ENCODE data around the gene RASL11A.

The RASL11A gene

GRCh38 chr13:27252467-27252866 is 18.2 kb upstream of the RASL11A start:
- Histone ChIP-seq H3K9ac (ENCODE audit: low read length) (peak overlapping the region; percentile 93), H3K4me1 (ENCODE audit: control insufficient read depth, insufficient read depth, low read length) (peaks cover 5% of the 10 kb centered on the region), H3K36me3 (ENCODE audit: control insufficient read depth, insufficient read depth, low read length) (no peaks in the 10 kb centered on the region), H3K9me3 (ENCODE audit: control insufficient read depth, low read length) (no peaks in the 10 kb centered on the region), H3K4me3 (ENCODE audit: low read length) (peak overlapping the region; percentile 86), H3K27me3 (ENCODE audit: control insufficient read depth, insufficient read depth, low read length) (no peaks in the 10 kb centered on the region)

- Histone ChIP-seq H3K27me3 (ENCODE audit: control insufficient read depth, insufficient read depth, low read length) (no peaks in the 10 kb centered on the region), H3K9ac (ENCODE audit: low read length) (no peak overlapping the region), H3K9me3 (ENCODE audit: control insufficient read depth, low read length) (no peaks in the 10 kb centered on the region), H3K36me3 (ENCODE audit: control insufficient read depth, insufficient read depth, low read length) (no peaks in the 10 kb centered on the region), H3K4me1 (ENCODE audit: control insufficient read depth, insufficient read depth, low read length) (peaks cover 5% of the 10 kb centered on the region), H3K4me3 (ENCODE audit: low read length) (no peak overlapping the region)
These were observed 13.4 kb upstream of the RASL11A start for GRCh38 chr13:27257233-27257568.

GRCh38 chr13:27257648-27258253 is 12.9 kb upstream of the RASL11A start:
- Histone ChIP-seq H3K4me3 (ENCODE audit: low read length) (no peak overlapping the region), H3K36me3 (ENCODE audit: control insufficient read depth, insufficient read depth, low read length) (no peaks in the 10 kb centered on the region), H3K27me3 (ENCODE audit: control insufficient read depth, insufficient read depth, low read length) (no peaks in the 10 kb centered on the region), H3K9ac (ENCODE audit: low read length) (no peak overlapping the region), H3K9me3 (ENCODE audit: control insufficient read depth, low read length) (no peaks in the 10 kb centered on the region), H3K4me1 (ENCODE audit: control insufficient read depth, insufficient read depth, low read length) (peaks cover 5% of the 10 kb centered on the region)

GRCh38 chr13:27258637-27259386 is 11.8 kb upstream of the RASL11A start:
- no peak overlapping the region for H3K9ac ChIP-seq (ENCODE audit: low read length)
- H3K27me3 ChIP-seq (ENCODE audit: control insufficient read depth, insufficient read depth, low read length) = no peaks in the 10 kb centered on the region
- H3K4me1 ChIP-seq (ENCODE audit: control insufficient read depth, insufficient read depth, low read length) = no peaks in the 10 kb centered on the region
- no peak overlapping the region for H3K4me3 ChIP-seq (ENCODE audit: low read length)
- H3K9me3 ChIP-seq (ENCODE audit: control insufficient read depth, low read length) = no peaks in the 10 kb centered on the region
- H3K36me3 ChIP-seq (ENCODE audit: control insufficient read depth, insufficient read depth, low read length) = no peaks in the 10 kb centered on the region

GRCh38 chr13:27259831-27260230 is 10.8 kb upstream of the RASL11A start:
- H3K9ac ChIP-seq (ENCODE audit: low read length) = no peak overlapping the region
- H3K27me3 ChIP-seq (ENCODE audit: control insufficient read depth, insufficient read depth, low read length) = no peaks in the 10 kb centered on the region
- no peaks in the 10 kb centered on the region for H3K36me3 ChIP-seq (ENCODE audit: control insufficient read depth, insufficient read depth, low read length)
- H3K9me3 ChIP-seq (ENCODE audit: control insufficient read depth, low read length) = no peaks in the 10 kb centered on the region
- no peaks in the 10 kb centered on the region for H3K4me1 ChIP-seq (ENCODE audit: control insufficient read depth, insufficient read depth, low read length)
- H3K4me3 ChIP-seq (ENCODE audit: low read length) = no peak overlapping the region

GRCh38 chr13:27261396-27261795 is 9.2 kb upstream of the RASL11A start:
- Histone ChIP-seq H3K9me3 (ENCODE audit: control insufficient read depth, low read length) (no peaks in the 10 kb centered on the region), H3K9ac (ENCODE audit: low read length) (no peak overlapping the region), H3K27me3 (ENCODE audit: control insufficient read depth, insufficient read depth, low read length) (no peaks in the 10 kb centered on the region), H3K4me3 (ENCODE audit: low read length) (no peak overlapping the region), H3K4me1 (ENCODE audit: control insufficient read depth, insufficient read depth, low read length) (no peaks in the 10 kb centered on the region), H3K36me3 (ENCODE audit: control insufficient read depth, insufficient read depth, low read length) (no peaks in the 10 kb centered on the region)

- Histone ChIP-seq H3K9ac (ENCODE audit: low read length) (no peak overlapping the region), H3K4me3 (ENCODE audit: low read length) (no peak overlapping the region), H3K27me3 (ENCODE audit: control insufficient read depth, insufficient read depth, low read length) (no peaks in the 10 kb centered on the region), H3K9me3 (ENCODE audit: control insufficient read depth, low read length) (no peaks in the 10 kb centered on the region), H3K36me3 (ENCODE audit: control insufficient read depth, insufficient read depth, low read length) (no peaks in the 10 kb centered on the region), H3K4me1 (ENCODE audit: control insufficient read depth, insufficient read depth, low read length) (no peaks in the 10 kb centered on the region)
These were observed 7.2 kb upstream of the RASL11A start for GRCh38 chr13:27263438-27263837.

GRCh38 chr13:27264181-27264580 is 6.4 kb upstream of the RASL11A start:
- no peak overlapping the region for H3K9ac ChIP-seq (ENCODE audit: low read length)
- H3K4me3 ChIP-seq (ENCODE audit: low read length) = no peak overlapping the region
- H3K27me3 ChIP-seq (ENCODE audit: control insufficient read depth, insufficient read depth, low read length) = no peaks in the 10 kb centered on the region
- H3K36me3 ChIP-seq (ENCODE audit: control insufficient read depth, insufficient read depth, low read length) = no peaks in the 10 kb centered on the region
- no peaks in the 10 kb centered on the region for H3K9me3 ChIP-seq (ENCODE audit: control insufficient read depth, low read length)
- no peaks in the 10 kb centered on the region for H3K4me1 ChIP-seq (ENCODE audit: control insufficient read depth, insufficient read depth, low read length)

- H3K4me1 ChIP-seq (ENCODE audit: control insufficient read depth, insufficient read depth, low read length) = no peaks in the 10 kb centered on the region
- no peak overlapping the region for H3K4me3 ChIP-seq (ENCODE audit: low read length)
- H3K9me3 ChIP-seq (ENCODE audit: control insufficient read depth, low read length) = no peaks in the 10 kb centered on the region
- H3K9ac ChIP-seq (ENCODE audit: low read length) = no peak overlapping the region
- H3K27me3 ChIP-seq (ENCODE audit: control insufficient read depth, insufficient read depth, low read length) = no peaks in the 10 kb centered on the region
- H3K36me3 ChIP-seq (ENCODE audit: control insufficient read depth, insufficient read depth, low read length) = no peaks in the 10 kb centered on the region
These were observed 6.0 kb upstream of the RASL11A start for GRCh38 chr13:27264648-27265047.

GRCh38 chr13:27266917-27267316 is 3.7 kb upstream of the RASL11A start:
- Histone ChIP-seq H3K9ac (ENCODE audit: low read length) (no peak overlapping the region), H3K4me1 (ENCODE audit: control insufficient read depth, insufficient read depth, low read length) (peaks cover 6% of the 10 kb centered on the region), H3K36me3 (ENCODE audit: control insufficient read depth, insufficient read depth, low read length) (no peaks in the 10 kb centered on the region), H3K27me3 (ENCODE audit: control insufficient read depth, insufficient read depth, low read length) (peaks cover 6% of the 10 kb centered on the region), H3K9me3 (ENCODE audit: control insufficient read depth, low read length) (no peaks in the 10 kb centered on the region), H3K4me3 (ENCODE audit: low read length) (no peak overlapping the region)

GRCh38 chr13:27267596-27267995 is 3.0 kb upstream of the RASL11A start:
- peaks cover 6% of the 10 kb centered on the region for H3K4me1 ChIP-seq (ENCODE audit: control insufficient read depth, insufficient read depth, low read length)

GRCh38 chr13:27269114-27269665 is 1.4 kb upstream of the RASL11A start:
- Histone ChIP-seq H3K9me3 (ENCODE audit: control insufficient read depth, low read length) (no peaks in the 10 kb centered on the region), H3K27me3 (ENCODE audit: control insufficient read depth, insufficient read depth, low read length) (peaks cover 8% of the 10 kb centered on the region), H3K4me1 (ENCODE audit: control insufficient read depth, insufficient read depth, low read length) (peaks cover 6% of the 10 kb centered on the region), H3K36me3 (ENCODE audit: control insufficient read depth, insufficient read depth, low read length) (no peaks in the 10 kb centered on the region), H3K4me3 (ENCODE audit: low read length) (no peak overlapping the region), H3K9ac (ENCODE audit: low read length) (no peak overlapping the region)

More at GRCh38 chr13:27267596-27267995, 3.0 kb upstream of the RASL11A start:
- H3K4me3 ChIP-seq (ENCODE audit: low read length) = no peak overlapping the region
- H3K9me3 ChIP-seq (ENCODE audit: control insufficient read depth, low read length) = no peaks in the 10 kb centered on the region
- no peak overlapping the region for H3K9ac ChIP-seq (ENCODE audit: low read length)
- H3K36me3 ChIP-seq (ENCODE audit: control insufficient read depth, insufficient read depth, low read length) = no peaks in the 10 kb centered on the region
- peaks cover 8% of the 10 kb centered on the region for H3K27me3 ChIP-seq (ENCODE audit: control insufficient read depth, insufficient read depth, low read length)

Data from mucosa of stomach (tissue), 1 donor.